GM18520 (cell line): ENCODE data around the gene RNF187.
A peak's percentile ranks its signal among the peaks of the same experiment; 100 is the strongest.
"Not testable (repeated sequence)": the region's sequence is repeated elsewhere in the genome, so short reads cannot be mapped to it uniquely, and the experiment has no call there.

Experiments
- ATAC-seq: cut with Tn5 transposase; IDR thresholded peaks from one replicate; pipeline ENCODE4 v1.9.1; 2021; ENCODE audit not compliant: unreplicated experiment

Gene RNF187

DNA sequence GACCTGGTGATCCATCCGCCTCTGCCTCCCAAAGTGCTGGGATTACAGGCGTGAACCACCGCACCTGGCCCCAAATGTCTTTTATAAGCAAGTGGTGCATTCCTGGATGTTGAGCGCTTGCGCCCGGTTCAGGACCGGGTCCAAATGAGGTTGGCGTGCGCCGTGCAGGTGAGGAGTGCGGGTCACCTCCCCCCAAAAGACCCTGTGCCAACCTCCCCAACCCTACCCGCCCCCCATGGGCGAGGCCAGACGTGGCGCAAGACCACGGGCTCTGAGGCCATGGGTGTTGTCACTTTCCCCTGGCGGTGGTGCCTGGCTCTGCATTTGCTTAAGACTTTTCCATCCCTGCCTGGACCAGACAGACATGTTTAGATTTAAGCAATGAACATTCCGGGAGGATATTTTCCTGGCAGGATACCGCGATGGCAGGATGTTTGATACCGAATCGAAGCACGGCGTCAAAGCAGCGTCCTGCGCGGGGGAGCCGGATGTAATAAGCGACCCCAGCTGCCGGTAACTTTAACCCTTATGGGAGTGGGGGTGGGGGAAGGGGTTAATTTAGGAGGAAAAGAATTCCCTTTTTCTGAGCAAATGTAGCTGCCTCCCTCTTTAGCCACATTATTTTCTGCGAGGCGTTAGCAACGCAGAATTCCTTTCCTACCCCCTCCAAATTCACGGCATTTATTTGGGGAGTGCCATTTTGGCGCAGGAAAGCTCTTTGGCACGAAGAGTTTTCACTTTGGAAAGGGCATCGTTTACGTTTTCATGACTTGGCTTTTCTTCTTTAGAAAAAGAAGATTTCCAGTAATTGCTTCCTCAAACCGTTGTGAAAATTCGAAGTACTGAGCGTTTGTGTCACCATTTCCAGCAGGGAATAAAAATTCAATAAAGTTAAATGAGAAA, 27.8 kb upstream of the RNF187 start:
- ATAC-seq, result no peak

DNA sequence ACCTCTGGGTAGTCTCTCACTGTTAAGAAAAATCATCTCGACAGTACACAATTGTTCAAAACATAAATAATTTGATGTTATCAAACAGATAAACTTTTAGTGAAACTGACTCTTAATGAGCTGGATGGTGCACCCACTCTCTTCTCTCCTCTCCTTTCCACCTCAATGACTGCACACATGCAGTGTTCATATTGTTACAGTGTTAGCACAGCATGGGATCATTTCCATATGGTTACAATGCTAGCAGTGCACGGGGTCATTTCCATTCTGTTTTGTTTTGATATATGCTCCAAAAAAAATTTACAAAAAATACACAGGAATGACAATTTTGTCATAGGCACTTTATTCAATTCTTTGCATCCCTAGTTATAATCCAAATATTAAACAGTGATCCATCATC, 26.4 kb upstream of the RNF187 start:
- ATAC-seq, result no peak

DNA sequence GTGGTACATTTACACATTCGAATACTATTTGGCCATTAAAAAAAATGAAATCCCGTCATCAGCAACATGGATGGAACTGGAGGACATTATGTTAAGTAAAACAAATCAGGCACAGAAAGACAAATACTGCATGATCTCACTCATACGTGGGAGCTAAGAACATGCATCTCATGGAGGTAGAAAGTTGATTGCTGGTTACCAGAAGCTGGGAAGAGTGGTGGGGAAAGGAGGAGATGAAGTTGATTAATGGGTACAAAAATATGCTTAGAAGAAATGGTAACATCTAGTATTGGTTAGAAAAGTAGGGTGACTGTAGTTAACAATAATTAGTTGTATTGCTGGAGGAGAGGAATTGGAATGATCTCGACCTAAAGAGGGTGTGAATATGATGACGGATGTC, 24.6 kb upstream of the RNF187 start:
- ATAC-seq, result no peak

DNA sequence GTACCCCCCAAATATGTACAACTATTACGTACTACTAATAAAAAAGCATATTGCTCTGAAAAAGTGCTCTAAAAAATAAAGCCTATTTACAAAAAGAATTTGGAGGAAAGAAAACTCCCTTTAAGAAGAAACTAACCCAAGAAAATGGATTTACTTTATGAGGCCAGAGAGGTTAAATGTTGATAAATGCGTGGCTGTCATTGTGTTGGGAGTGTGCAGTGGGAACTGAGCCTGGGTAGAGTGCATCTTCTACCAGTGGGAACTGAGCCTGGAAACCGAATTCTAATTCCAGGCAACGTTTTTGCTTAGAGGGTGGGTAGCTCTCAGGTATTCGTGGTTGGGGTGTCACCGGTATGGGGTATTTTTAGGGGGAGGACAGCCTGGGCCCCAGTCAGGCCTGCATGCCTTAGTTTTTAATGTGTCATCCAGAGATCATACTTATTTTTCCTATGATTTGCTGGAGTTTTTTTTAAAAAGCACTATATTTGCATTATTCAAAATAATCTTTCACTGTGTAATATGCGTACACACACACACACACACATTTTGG, 24.1 kb upstream of the RNF187 start:
- ATAC-seq, result no peak

DNA sequence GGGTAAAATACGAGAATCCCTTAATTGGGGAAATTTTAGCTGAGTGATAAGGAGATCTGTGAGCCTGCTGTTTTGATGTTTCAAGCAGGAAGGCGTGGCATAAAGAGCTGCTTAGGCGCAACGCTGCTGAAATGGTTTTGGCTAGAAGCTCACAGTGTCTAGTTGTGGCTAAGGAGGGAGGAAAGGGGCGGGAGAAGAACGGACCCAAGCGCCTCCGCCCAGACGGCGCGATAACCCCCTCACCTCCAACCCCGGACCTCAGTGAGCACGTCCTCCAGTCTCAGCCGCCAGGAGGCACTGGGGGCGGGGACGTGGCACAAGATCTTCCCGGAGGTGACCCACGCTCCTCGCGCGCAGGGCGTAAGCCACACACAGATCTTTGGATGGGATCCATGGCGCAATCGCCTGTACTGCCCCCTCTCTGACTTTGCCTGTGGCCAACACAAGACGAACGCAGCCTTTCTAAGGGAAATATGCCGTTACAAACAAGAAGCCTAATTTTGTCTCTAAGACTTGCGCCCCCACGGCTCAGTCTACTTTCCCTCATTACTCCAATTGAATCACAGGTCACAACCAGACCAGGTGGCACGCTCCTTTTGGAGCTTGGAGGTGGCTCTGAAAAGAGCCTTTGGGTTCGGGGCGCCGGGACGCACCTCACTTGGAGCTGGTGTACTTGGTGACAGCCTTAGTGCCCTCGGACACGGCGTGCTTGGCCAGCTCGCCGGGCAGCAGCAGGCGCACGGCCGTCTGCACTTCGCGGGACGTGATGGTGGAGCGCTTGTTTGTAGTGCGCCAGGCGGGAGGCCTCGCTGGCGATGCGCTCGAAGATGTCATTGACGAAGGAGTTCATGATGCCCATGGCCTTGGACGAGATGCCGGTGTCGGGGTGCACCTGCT, 23.4 kb upstream of the RNF187 start:
- peak; percentile 2 for ATAC-seq

DNA sequence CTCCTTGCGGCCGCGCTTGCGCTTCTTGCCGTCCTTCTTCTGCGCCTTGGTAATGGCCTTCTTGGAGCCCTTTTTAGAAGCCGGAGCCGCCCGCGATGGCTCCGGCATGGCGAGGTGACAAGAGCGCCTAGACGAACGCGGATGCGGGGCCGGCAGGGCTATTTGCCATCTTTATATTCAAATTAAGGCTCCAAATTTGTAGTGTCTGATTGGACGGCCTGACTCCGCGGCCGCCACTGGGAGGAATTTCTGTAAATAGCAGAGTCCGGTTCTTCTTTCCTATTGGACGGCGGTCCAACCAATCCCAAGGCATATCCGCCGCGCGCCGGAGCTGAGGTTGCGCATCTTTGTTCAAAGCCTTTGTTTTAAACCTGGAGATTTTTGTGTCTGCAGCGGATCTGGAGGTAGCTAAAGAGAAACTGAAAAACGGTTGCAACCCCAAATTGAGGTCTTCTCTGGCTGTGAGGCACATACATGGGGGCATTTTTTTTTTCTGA, 22.6 kb upstream of the RNF187 start:
- ATAC-seq, result peak; percentile 62

DNA sequence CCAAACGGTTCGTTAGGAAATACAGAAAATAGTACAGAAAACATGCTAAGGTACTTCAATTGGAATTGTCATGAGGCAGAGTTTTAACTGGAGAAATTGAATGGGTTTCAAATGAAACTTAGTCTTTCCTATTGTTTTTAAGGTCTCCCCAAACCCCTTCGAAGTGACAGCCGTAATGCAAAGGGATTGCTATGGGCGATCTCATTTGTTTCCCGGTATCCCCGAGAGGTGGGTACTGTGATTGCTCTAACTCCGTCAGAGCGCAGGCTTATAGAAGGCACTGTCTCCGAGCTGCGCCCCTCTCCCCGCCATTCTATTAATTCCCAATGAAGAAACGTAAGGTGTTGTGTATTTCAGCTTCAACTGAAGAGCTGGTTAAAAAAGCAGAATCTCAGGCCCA, 22.0 kb upstream of the RNF187 start:
- ATAC-seq, result no peak

DNA sequence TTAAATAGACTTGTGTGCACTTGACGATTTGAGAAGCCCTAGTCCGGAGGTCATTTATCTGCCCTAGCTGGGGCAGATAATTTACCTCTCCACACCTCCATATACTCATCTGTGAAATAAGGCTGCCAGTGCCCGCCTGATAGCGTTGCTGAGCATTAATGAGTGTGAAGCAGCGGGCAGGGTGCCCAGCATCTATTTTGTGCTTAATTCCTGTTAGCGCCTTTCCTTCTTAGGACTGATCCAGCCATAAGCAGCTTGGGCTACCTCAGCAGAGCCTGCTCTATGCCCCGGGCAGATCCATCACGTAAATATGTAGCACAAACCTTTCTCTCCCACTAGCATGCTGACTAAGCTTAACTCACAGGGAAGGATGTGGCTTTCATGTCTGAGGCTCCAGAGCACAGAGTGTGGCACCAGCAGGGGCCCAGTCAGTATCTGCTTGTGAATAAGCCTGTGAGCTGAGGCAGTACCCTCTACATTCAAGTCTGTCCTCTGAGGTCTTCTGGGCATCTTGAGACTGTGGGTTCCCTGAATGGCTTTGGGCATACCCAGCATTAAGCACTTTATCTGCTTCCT, 21.5 kb upstream of the RNF187 start:
- no peak for ATAC-seq

DNA sequence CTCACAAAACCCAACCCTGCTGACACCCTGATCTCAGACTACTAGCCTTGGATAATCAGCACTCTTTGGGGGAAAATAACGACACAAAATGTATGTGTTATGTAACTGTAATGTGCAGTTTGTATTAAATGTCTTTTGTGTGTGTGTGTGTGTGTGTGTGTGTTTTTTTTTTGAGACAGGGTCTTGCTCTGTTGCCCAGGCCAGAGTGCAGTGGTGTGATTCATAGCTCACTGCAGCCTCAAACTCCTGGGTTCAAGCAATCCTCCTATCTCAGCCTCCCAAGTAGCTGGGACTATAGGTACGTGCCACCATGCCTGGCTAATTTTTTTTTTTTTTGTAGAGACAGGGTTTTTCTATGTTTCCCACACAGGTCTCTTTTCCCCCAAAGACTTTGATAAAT, 19.0 kb upstream of the RNF187 start:
- ATAC-seq, result not testable (repeated sequence)

DNA sequence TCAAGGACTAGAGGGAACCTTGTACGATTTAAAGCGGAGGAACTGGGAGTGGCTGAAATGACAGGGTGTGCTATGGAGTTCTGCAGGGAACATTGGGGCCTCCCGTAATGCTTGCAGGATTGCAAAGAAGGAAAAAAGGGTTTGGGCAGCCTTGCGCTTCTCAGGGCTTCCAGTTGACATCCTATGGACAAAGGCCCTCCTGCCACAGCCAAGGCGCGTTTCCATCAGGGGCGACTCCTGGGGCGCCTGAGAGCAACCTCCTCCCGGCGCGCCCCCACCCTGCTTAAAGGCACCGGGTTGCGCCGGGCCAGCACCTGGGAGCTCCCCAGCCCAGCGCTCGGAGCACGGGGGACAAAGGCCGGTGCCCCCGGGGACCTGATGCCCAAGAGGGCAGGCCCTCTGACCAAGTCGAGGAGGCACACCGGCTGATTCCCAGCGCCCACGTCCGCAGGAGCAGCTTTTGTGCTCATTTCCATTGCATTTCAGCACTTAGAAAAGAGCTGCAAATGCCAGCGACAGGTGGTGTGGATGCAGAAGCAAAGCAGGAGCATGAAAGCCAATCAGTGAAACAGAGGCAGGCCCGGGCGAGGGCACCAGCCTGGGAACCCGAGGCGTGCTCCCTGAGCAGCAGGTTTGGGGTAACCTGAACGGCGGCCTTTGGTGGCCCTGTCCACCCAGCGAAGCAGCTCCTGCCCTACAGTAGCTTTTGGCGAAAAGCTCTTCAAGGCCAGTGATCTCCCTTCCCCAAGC, 17.6 kb upstream of the RNF187 start:
- ATAC-seq, result no peak

DNA sequence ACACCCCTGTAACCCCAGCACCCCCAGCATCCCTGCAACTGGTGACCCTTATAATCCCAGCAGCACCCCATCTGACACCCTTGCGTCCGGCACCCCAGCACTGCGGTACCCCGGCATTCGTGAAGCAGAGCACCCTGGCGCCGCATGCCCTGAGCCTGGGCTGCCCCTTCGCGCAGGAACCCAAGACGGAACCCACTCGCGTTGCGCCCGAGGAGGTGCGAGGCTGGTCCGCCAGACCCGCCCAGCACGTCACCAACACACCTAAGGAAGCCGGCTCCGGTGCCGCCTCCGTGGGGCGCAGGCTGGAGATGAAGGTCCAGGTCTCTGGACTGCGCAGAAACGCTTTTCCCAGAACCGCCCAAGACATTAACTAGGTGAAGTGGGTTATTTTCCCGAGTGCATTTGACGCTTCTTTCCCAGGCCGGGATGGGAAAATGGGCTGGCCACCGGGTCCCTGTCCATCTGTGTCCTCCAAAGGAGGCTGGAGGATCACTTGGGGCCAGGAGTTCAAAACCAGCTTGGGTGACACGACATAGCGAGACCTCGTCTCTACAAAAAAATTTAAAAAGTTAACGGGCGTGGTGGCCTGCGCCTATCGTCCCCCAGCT, 15.9 kb upstream of the RNF187 start:
- no peak for ATAC-seq

DNA sequence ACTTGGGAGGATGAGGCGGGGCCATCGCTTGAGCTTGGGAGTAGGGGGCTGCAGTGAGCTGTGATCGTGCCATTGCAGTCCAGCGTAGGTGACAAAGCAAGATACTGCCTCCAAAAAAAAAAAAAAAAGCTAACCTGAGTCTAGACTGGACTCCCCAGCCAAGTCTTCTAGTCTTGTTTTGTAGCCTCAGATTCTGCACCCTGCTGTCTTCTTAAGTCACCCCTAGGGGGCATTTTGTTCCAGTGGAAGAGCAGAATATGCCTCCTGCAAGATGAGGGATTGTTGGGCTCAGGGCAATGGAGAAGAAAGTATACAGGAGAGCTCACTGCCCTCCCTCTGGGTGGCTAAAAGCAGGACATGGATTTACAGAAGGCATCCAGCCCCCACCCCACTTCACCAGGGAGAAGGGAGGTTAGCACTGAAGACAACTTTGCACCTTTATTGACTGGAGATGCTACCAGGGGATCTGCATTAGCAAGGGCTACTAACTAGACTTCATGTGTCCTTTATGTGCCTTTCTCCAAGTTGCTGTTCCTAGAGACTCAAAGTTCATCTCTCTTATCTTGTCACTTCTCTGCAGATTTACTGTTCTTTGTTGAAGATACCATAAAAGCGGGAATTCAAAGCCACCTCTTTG, 15.3 kb upstream of the RNF187 start:
- no peak for ATAC-seq

DNA sequence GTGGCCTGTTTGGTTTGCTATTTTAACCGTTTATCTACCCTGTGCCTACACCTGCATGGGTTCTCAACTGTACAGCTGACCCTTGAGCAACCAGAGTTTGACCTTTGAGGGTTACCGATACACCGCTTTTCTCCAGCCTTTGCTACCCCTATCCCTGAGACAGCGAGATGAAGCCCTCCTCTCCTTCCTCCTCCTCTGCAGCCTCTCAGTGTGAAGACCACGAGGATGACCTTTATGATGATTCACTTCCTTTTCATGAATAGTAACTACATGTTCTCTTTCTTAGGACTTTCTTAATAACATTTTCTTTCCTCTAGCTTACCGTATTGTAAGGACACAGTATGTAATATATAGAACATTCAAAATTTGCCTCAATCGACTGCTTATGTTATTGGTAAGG, 14.5 kb upstream of the RNF187 start:
- no peak for ATAC-seq

DNA sequence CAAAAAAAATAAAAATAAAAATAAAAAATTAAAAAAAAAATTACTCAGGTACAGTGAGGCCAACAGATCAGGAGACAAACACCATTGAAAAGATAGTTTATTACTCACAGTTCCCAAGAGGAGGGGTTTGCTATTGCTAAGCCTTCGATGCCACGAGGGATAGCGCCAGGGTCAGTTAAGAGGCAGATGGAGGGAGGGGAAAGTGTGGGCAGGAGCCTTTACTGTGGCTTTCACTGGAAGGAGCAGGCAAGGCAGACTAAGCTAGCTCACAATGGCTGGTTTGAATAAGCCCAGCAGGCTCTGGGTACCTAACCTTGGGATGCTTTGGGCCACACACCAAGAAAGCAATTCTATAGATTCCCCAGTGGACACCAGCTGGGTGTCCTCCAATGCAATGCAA, 12.7 kb upstream of the RNF187 start:
- no peak for ATAC-seq

DNA sequence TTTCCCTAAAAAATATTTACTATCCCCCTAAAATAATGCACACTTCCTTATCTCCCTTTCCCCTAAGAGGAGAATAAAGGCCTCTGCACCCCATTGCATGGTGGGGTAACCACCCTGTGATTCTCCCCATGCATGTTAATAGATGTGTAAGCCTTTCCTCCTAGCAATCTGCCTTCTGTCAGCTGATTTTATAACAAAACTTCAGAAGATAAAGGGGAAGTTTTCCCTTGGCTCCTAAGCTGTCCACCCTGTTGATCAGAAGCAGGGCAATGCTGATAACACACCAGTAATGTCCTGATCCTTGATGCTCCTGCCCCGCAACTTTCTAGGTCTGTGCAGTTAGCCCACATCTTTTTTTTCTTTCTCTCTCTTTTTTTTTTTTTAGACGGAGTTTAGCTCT, 11.4 kb upstream of the RNF187 start:
- ATAC-seq, result no peak

DNA sequence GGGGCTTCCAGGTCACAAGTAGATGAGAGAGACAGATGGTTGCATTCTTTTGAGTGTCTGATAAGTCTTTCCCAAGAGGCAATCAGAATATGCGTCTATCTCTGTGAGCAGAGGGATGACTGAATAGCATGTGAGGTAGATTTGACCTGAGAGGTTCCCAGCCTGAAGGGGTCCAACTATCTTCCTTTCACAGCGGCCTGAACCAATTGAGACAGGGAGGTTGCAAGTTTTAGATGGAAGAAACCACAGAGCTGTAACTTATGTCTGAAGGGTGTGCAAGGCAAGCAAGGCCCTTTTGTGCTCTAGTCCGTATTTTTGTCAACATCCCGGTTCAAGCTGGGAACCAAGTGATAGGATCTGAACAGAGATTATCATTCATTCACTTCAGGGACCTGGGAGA, 9.9 kb upstream of the RNF187 start:
- no peak for ATAC-seq

DNA sequence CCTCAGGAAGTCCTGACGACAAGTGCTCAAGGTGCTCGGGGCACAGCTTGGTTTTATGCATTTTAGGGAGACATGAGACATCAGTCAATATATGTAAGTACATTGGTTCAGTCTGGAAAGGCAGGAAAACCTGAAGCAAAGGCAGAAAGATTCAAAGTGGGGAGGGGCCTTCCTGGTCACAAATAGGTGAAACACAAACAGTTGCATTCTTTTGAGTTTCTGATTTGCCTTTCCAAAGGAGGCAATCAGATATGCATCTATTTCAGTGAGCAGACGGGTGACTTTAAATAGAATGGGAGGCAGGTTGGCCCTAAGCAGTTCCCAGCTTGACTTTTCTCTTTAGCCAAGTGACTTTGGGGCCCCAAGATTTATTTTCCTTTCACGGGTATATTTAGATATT, 8.9 kb upstream of the RNF187 start:
- no peak for ATAC-seq

DNA sequence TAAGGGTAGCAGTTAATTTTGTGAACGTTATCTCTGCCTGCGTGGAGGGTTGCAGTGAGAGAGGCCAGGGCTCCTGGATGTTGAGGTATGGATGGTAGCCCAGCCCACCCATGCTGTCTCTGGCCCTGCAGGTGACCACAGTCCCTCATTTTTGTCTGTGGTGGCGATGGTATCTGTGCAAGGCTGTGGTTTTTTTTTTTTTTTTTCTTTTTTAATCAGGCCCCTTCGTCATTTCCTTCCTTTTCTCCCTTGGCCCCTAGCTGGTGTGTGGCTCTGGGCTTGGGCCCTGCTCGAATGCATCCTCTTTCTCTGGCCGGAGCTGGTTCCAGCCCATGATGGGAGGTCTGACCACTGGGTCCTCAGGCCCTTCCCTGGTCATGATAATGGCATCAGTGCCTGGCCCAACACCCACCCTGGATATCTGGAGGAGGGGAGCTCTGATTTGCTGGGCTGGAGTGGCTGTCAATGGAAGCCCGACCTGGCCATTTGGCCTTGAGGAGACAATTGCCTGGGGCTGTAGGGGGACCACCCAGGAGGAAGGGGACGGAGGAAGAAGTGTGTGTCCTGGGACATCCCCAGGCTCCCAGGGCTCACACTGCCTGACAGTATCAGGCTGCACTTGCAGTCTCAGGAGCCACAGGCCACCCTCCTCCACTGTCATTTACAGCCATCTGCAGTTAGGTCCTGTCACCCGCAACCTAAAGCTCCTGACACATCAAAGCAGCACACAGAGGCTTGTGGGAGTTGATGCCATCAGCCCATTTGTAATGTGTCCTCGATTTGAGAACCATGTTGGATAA, 8.1 kb upstream of the RNF187 start:
- no peak for ATAC-seq

DNA sequence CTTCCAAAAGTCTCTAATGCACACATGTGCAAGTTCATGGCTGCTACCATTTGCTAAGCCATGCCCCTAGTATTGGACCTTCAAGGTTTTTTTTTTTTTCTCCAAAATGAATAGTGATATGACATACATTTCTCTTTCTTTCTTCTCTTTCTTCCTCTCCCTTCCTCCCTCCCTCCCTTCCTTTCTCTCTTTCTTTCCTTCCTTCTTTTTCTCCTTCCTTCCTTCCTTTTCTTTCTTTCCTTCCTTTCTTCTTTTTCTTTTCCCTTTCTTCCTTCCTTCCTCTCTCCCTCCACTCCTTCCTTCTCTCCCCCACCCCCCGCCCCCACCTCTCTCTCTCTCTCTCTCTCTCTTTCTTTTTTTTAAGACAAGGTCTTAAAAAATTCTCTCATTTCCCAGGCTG, 3.4 kb upstream of the RNF187 start:
- no peak for ATAC-seq
